ENCODE results near the gene SMIM13. TPM values are rescaled to one million over a fixed set of nuclear protein-coding genes. Genes with fewer than 3 reads are reported as not detected.

The SMIM13 gene
- total and polyA plus RNA-seq, 2 of the 4 experiments (the other 2 are of a cell fraction), result 5.4 to 10.0 TPM

DNA sequence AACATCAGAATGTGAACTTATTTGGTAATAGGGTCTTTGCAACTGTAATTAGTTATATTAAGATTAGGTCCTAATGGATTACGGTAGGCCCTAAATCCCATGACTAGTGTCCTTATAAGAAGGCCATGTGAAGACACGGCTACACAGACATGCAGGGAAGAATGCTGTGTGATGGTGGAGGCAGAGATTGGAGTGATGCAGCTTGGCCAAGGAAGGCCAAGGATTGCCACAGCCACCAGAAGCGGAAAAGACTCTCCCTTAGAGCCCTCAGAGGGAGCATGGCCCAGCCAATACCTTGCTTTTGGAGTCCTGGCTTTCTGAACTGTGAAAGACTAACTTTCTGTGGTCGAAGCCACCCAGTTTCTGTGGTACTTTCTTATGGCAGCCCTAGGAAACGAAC, 9.7 kb upstream of the SMIM13 start:
- BruUV-seq (replicated peaks), result no TSS peak
- peak overlapping the region; percentile 98 for H2BK20ac ChIP-seq (ENCODE audit: low read depth, low read length)
- H3K27me3 ChIP-seq (ENCODE audit: control insufficient read depth, insufficient read depth, low read length), result no peaks in the 10 kb centered on the region
- H3K14ac ChIP-seq (replicated peaks; ENCODE audit: low read depth, low read length), result peak overlapping the region; percentile 96
- peaks cover 5% of the 10 kb centered on the region; the same call in 1 of the 2 replicates for H3K4me1 ChIP-seq (ENCODE audit: control insufficient read depth, insufficient read depth, low read length)
- peak overlapping the region; percentile 94 for H3K4ac ChIP-seq (ENCODE audit: low read depth, low read length)
- DNase-seq (no peak), ATAC-seq (ENCODE audit: low read depth) (no peak)
- ChIA-PET CTCF (interaction anchor here (0.5 kb wide), 1 partner anchor 41 kb away, joined by 3 read pairs; no protein-coding TSS in a partner anchor), POLR2A (ENCODE audit: unreplicated experiment) (no interaction called here)
- H2BK15ac ChIP-seq (ENCODE audit: low read depth, low read length), result peak overlapping the region; percentile 67; the same call in 2 of the 3 replicates
- no peak overlapping the region for H3K27ac ChIP-seq (ENCODE audit: insufficient read depth, low read length)
- H4K8ac ChIP-seq (ENCODE audit: low read depth in 2 of 2, low read length in 2 of 2), result peak overlapping the region; percentile 42 to 83; a peak in 3 of 4 replicates
- TF ChIP-seq RFX5 (IDR thresholded peaks at IDR 0.05; ENCODE audit: low read depth, low read length) (no peak), MAZ (IDR thresholded peaks at IDR 0.05; ENCODE audit: borderline replicate concordance, low read depth, low read length) (no peak), MXI1 (IDR thresholded peaks at IDR 0.05; ENCODE audit: borderline replicate concordance, low read depth, low read length) (no peak), BHLHE40 (IDR thresholded peaks at IDR 0.05; ENCODE audit: low read depth, low read length) (no peak), POLR2A (IDR thresholded peaks at IDR 0.05; ENCODE audit: low read depth, low read length) (no peak), FOS (IDR thresholded peaks at IDR 0.05; ENCODE audit: low read depth, low read length) (no peak), RCOR1 (IDR thresholded peaks at IDR 0.05; ENCODE audit: insufficient replicate concordance, low read length) (no peak), NFE2L2 (IDR thresholded peaks at IDR 0.05; ENCODE audit: low read depth, low read length) (no peak), SMC3 (IDR thresholded peaks at IDR 0.05; ENCODE audit: low read depth, low read length) (no peak)
- TF ChIP-seq, protein P1, sequence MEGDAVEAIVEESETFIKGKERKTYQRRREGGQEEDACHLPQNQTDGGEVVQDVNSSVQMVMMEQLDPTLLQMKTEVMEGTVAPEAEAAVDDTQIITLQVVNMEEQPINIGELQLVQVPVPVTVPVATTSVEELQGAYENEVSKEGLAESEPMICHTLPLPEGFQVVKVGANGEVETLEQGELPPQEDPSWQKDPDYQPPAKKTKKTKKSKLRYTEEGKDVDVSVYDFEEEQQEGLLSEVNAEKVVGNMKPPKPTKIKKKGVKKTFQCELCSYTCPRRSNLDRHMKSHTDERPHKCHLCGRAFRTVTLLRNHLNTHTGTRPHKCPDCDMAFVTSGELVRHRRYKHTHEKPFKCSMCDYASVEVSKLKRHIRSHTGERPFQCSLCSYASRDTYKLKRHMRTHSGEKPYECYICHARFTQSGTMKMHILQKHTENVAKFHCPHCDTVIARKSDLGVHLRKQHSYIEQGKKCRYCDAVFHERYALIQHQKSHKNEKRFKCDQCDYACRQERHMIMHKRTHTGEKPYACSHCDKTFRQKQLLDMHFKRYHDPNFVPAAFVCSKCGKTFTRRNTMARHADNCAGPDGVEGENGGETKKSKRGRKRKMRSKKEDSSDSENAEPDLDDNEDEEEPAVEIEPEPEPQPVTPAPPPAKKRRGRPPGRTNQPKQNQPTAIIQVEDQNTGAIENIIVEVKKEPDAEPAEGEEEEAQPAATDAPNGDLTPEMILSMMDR (conservative IDR thresholded peaks at IDR 0.05; ENCODE audit: low read depth, low read length), result no peak
- H3K9ac ChIP-seq (ENCODE audit: low read depth, low read length), result no peak overlapping the region
- no peaks in the 10 kb centered on the region for H4K20me1 ChIP-seq (ENCODE audit: insufficient read depth, low read length)
- no peak overlapping the region for H3K4me2 ChIP-seq (ENCODE audit: low read depth, low read length)
- dilution Hi-C loops (cut with HindIII; ENCODE audit: low sequenced_read_pairs, unreplicated experiment), result no loop called here
- H3K4me3 ChIP-seq (ENCODE audit: insufficient read depth, low read depth, low read length), result no peak overlapping the region
- in situ Hi-C loops (cut with MboI; ENCODE audit: low sequenced_read_pairs), result no loop called here
- H3K23ac ChIP-seq (ENCODE audit: low read depth, low read length), result peak overlapping the region; percentile 94
- H2AK5ac ChIP-seq (ENCODE audit: low read depth, low read length), result peak overlapping the region; percentile 97
- peak overlapping the region; percentile 73 for H4K91ac ChIP-seq (ENCODE audit: insufficient read depth, low read depth, low read length)
- H2AFZ ChIP-seq (replicated peaks; ENCODE audit: low read length, poor library complexity), result peak overlapping the region; percentile 73
- peak overlapping the region; percentile 10; the same call in 1 of the 2 replicates for H4K5ac ChIP-seq (ENCODE audit: low read depth, low read length)
- peak overlapping the region; percentile 81 for H2AK9ac ChIP-seq (replicated peaks; ENCODE audit: low read depth, low read length, poor library complexity)
- peak overlapping the region; percentile 97 for H2BK120ac ChIP-seq (ENCODE audit: low read depth, low read length)
- no peaks in the 10 kb centered on the region for H3K36me3 ChIP-seq (ENCODE audit: control insufficient read depth, insufficient read depth, low read length)
- intact Hi-C loops (cut with micrococcal nuclease), result no loop called here
- WGBS, 2 experiments (ENCODE audit: extremely low coverage in 2 of 2, insufficient read length in 1 of 2), result no CpG with 5 or more reads among the region's 5 CpGs
- no peak overlapping the region for H3K56ac ChIP-seq (ENCODE audit: extremely low read depth, insufficient read depth, low read length)
- peak overlapping the region; percentile 64; the same call in 1 of the 2 replicates for H3K18ac ChIP-seq (ENCODE audit: low read depth, low read length)
- peaks cover 0 to 7% of the 10 kb centered on the region in 2 experiments; a peak in 1 of 4 replicates for H3K79me1 ChIP-seq (ENCODE audit: low read depth in 1 of 2, low read length in 2 of 2)
- peak overlapping the region; percentile 50 for H2BK5ac ChIP-seq (ENCODE audit: low read depth, low read length, poor library complexity, severe bottlenecking)
- H3K9me1 ChIP-seq (ENCODE audit: insufficient read depth, low read length), result peaks cover 14% of the 10 kb centered on the region
- H3K9me3 ChIP-seq (ENCODE audit: control insufficient read depth, insufficient read depth, low read length), result no peaks in the 10 kb centered on the region
